Osteocyte (in vitro differentiated cells): ENCODE measurements around the gene CACNA1C. TPM values are rescaled to one million over a fixed set of nuclear protein-coding genes. Genes with fewer than 3 reads are reported as not detected.

Experiments used
- DNase-seq: peaks from one replicate; pipeline ENCODE4 v3.0.0; 2021; ENCODE audit warnings: mixed read lengths; ENCODE audit not compliant: unreplicated experiment; ENCODE audit errors: extremely low spot score
- H3K27ac Mint-ChIP-seq: one replicate; pipeline ENCODE4 v1.8.0; 2021; ENCODE audit warnings: mild to moderate bottlenecking, mixed read lengths; ENCODE audit not compliant: unreplicated experiment
- H3K27me3 Mint-ChIP-seq: one replicate; pipeline ENCODE4 v1.8.0; 2021; ENCODE audit warnings: mixed read lengths; ENCODE audit not compliant: unreplicated experiment
- H3K36me3 Mint-ChIP-seq: one replicate; pipeline ENCODE4 v1.8.0; 2021; ENCODE audit warnings: mixed read lengths; ENCODE audit not compliant: unreplicated experiment
- H3K4me1 Mint-ChIP-seq: one replicate; pipeline ENCODE4 v1.8.0; 2021; ENCODE audit warnings: mixed read lengths; ENCODE audit not compliant: unreplicated experiment
- H3K4me3 Mint-ChIP-seq: one replicate; pipeline ENCODE4 v1.8.0; 2021; ENCODE audit warnings: mild to moderate bottlenecking, moderate library complexity, mixed read lengths; ENCODE audit not compliant: unreplicated experiment
- H3K9me3 Mint-ChIP-seq: one replicate; pipeline ENCODE4 v1.8.0; 2021; ENCODE audit warnings: mixed read lengths; ENCODE audit not compliant: unreplicated experiment
- CTCF ChIP-seq: fragments of 200-600 bp; sonication (generic); IDR thresholded peaks from 2 replicates; pipeline ENCODE4 v1.5.0; 2021; ENCODE audit warnings: antibody characterized with exemption, mild to moderate bottlenecking, moderate library complexity
- total RNA-seq: library from RNA; stranded (reverse); gene quantifications from 2 replicates; pipeline ENCODE4 v1.2.1, GENCODE V29; 2021

CACNA1C gene
- total RNA-seq, 1 donor from 2014 or later, result 67.4 TPM

GRCh38 chr12:2366711-2367110 lies 313.9 kb downstream of the CACNA1C start:
- no peak for TF ChIP-seq CTCF

DNA sequence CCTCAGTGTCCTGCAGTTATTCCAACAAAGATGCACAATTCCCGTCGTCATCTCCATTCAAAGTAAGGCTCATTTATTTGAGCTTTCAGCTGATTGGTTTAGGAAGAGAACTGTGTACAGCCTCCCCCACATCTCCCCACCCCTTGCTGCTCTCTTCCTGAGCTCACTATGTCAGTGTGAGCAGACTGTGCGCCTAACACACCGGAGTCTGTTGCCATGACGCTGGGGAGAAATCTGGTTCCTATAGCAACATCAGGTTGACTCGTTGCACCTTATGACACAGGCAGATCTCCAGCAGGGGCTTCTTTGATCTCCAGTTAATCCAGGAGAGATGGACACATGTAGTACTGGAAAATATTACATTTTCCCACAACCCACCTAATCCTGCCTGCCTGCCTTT lies 319.4 kb downstream of the CACNA1C start:
- Mint-ChIP-seq H3K27ac (no peak overlapping the region), H3K4me3 (no peak overlapping the region), H3K27me3 (no peaks in the 10 kb centered on the region), H3K9me3 (peaks cover under 1% of the 10 kb centered on the region), H3K4me1 (peaks cover 47% of the 10 kb centered on the region), H3K36me3 (peaks cover 4% of the 10 kb centered on the region)
- TF ChIP-seq CTCF, result no peak
- DNase-seq, result no peak

More at GRCh38 chr12:2366711-2367110, 313.9 kb downstream of the CACNA1C start:
- Mint-ChIP-seq H3K36me3 (peaks cover 11% of the 10 kb centered on the region), H3K27me3 (no peaks in the 10 kb centered on the region), H3K4me1 (peaks cover 5% of the 10 kb centered on the region), H3K9me3 (peaks cover 6% of the 10 kb centered on the region), H3K4me3 (no peak overlapping the region), H3K27ac (no peak overlapping the region)
- DNase-seq, result no peak

DNA sequence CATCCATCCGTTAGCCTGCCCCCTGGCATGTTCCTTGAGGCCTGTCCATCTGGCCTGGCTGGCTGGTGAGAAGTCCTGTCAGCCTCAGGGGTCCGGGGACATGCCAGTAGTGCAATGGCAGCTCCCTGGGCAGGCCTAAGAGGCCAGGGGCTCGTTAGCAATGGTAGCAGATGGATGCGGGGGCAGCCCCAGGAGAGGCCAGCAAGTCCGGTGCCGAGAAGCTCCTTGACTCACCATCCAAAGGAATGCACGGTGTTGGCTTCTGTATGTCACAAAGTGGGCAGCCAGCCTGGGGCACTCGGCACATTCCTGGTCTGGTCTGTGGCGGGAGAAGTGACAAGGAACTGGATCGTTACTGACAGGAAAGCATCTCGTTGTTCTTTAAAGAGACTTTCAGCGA lies 319.9 kb downstream of the CACNA1C start:
- Mint-ChIP-seq H3K9me3 (no peaks in the 10 kb centered on the region), H3K4me1 (peaks cover 50% of the 10 kb centered on the region), H3K4me3 (no peak overlapping the region), H3K36me3 (peaks cover 6% of the 10 kb centered on the region), H3K27ac (peak overlapping the region; percentile 67), H3K27me3 (no peaks in the 10 kb centered on the region)
- TF ChIP-seq CTCF, result no peak
- DNase-seq, result no peak

- Mint-ChIP-seq H3K27ac (peak overlapping the region; percentile 72), H3K4me3 (no peak overlapping the region)
Measured at GRCh38 chr12:2373307-2373706, 320.5 kb downstream of the CACNA1C start.

More at GRCh38 chr12:2373307-2373706, 320.5 kb downstream of the CACNA1C start:
- no peak for DNase-seq
- Mint-ChIP-seq H3K4me1 (peaks cover 52% of the 10 kb centered on the region), H3K36me3 (peaks cover 8% of the 10 kb centered on the region), H3K9me3 (no peaks in the 10 kb centered on the region), H3K27me3 (no peaks in the 10 kb centered on the region)
- no peak for TF ChIP-seq CTCF
